HFFc6 (cell line): Measurements from ENCODE around the gene WDR35. TPM values are rescaled to one million over a fixed set of nuclear protein-coding genes. Genes with fewer than 3 reads are reported as not detected.

ENCODE experiments used
- DNase-seq: peaks from one replicate; pipeline ENCODE4 v3.0.0-alpha.2; 2018
- H3K27ac Mint-ChIP-seq: 2 replicates; pipeline ENCODE4 v1.8.0; 2020; ENCODE audit warnings: mild to moderate bottlenecking, mixed read lengths
- H3K27me3 Mint-ChIP-seq: 2 replicates; pipeline ENCODE4 v1.8.0; 2021; ENCODE audit warnings: mild to moderate bottlenecking, moderate library complexity, mixed read lengths; ENCODE audit not compliant: insufficient read depth
- H3K36me3 Mint-ChIP-seq: 2 replicates; pipeline ENCODE4 v1.8.0; 2021; ENCODE audit warnings: low read depth, mixed read lengths
- H3K4me1 Mint-ChIP-seq: 2 replicates; pipeline ENCODE4 v1.8.0; 2020; ENCODE audit warnings: low read depth, mixed read lengths
- H3K4me3 Mint-ChIP-seq: 2 replicates; pipeline ENCODE4 v1.8.0; 2020; ENCODE audit warnings: mild to moderate bottlenecking, moderate library complexity, mixed read lengths
- H3K9me3 Mint-ChIP-seq: 2 replicates; pipeline ENCODE4 v1.8.0; 2020; ENCODE audit warnings: mild to moderate bottlenecking, mixed read lengths
- CTCF ChIP-seq: fragments of 200-600 bp; sonication (generic); IDR thresholded peaks from 2 replicates; pipeline ENCODE4 v1.5.0; 2021; ENCODE audit warnings: antibody characterized with exemption, mild to moderate bottlenecking
- long read RNA-seq: library from polyadenylated mRNA; unstranded; transcript quantifications from one replicate; pipeline ENCODE4 v2.0.0, GENCODE V29; 2019
- total RNA-seq, 6 experiments: library from RNA; stranded (reverse); fragmentation: NEBNext Ultra II Directional; extraction: Animal tissue kit (Norgen Biotek cat#: 25700); gene quantifications; 2 replicates in 1 of 6; 3 replicates in 5 of 6; pipeline ENCODE4 v1.2.3, GENCODE V29; 2021

WDR35 gene
- 1 to 10 TPM; 4.5 to 5.4 (median 5.2) TPM for total RNA-seq
- long read RNA-seq, partial matches to known transcripts, result 3 of 4 reads
- long read RNA-seq, other reads (novel, unspliced or antisense), result 1 of 4 reads

- peaks cover 8% of the 10 kb centered on the region; the same call in 1 of the 2 replicates for H3K27me3 Mint-ChIP-seq
- H3K9me3 Mint-ChIP-seq, result no peaks in the 10 kb centered on the region
- H3K36me3 Mint-ChIP-seq, result peaks cover 10% of the 10 kb centered on the region; the same call in 1 of the 2 replicates
- H3K27ac Mint-ChIP-seq, result peak within 1 kb of the TSS; percentile 94
- H3K4me1 Mint-ChIP-seq, result peaks cover 21% of the 10 kb centered on the region
- no peak for TF ChIP-seq CTCF
- peak within 1 kb of the TSS; percentile 91 for H3K4me3 Mint-ChIP-seq
- DNase-seq, result peak; percentile 83
Measured at GRCh38 chr2:19989667-19990415, at the start of gene WDR35. TSS of gene WDR35 (minus strand) at chr2:19990105. CDS start at chr2:19990015, 90 bp downstream.

GRCh38 chr2:20037660-20038059, 47.8 kb upstream of the WDR35 start:
- peaks cover 57% of the 10 kb centered on the region for H3K36me3 Mint-ChIP-seq
- H3K27ac Mint-ChIP-seq, result no peak overlapping the region; the same call in 1 of the 2 replicates
- H3K4me3 Mint-ChIP-seq, result no peak overlapping the region
- no peak for TF ChIP-seq CTCF
- H3K9me3 Mint-ChIP-seq, result no peaks in the 10 kb centered on the region
- no peak for DNase-seq
- H3K27me3 Mint-ChIP-seq, result peaks cover 3% of the 10 kb centered on the region
- H3K4me1 Mint-ChIP-seq, result peaks cover 43% of the 10 kb centered on the region

- H3K9me3 Mint-ChIP-seq, result no peaks in the 10 kb centered on the region
- H3K27me3 Mint-ChIP-seq, result peaks cover 3% of the 10 kb centered on the region
- H3K36me3 Mint-ChIP-seq, result peaks cover 72% of the 10 kb centered on the region
- H3K4me3 Mint-ChIP-seq, result no peak overlapping the region
- H3K4me1 Mint-ChIP-seq, result peaks cover 28% of the 10 kb centered on the region
- DNase-seq, result no peak
- H3K27ac Mint-ChIP-seq, result no peak overlapping the region; the same call in 1 of the 2 replicates
- TF ChIP-seq CTCF, result no peak
Measured at GRCh38 chr2:20035955-20036666, 46.2 kb upstream of the WDR35 start.

GRCh38 chr2:20034821-20035220, 44.9 kb upstream of the WDR35 start:
- no peak overlapping the region for H3K27ac Mint-ChIP-seq
- H3K9me3 Mint-ChIP-seq, result no peaks in the 10 kb centered on the region; the same call in 1 of the 2 replicates
- H3K4me3 Mint-ChIP-seq, result no peak overlapping the region
- TF ChIP-seq CTCF, result no peak
- peaks cover 3% of the 10 kb centered on the region for H3K27me3 Mint-ChIP-seq
- H3K36me3 Mint-ChIP-seq, result peaks cover 78% of the 10 kb centered on the region
- peaks cover 17% of the 10 kb centered on the region for H3K4me1 Mint-ChIP-seq
- DNase-seq, result no peak

GRCh38 chr2:20034218-20034617, 44.3 kb upstream of the WDR35 start:
- Mint-ChIP-seq H3K27me3 (peaks cover 3% of the 10 kb centered on the region), H3K4me1 (peaks cover 20% of the 10 kb centered on the region), H3K4me3 (no peak overlapping the region), H3K36me3 (peaks cover 84% of the 10 kb centered on the region), H3K27ac (no peak overlapping the region), H3K9me3 (no peaks in the 10 kb centered on the region; the same call in 1 of the 2 replicates)
- no peak for TF ChIP-seq CTCF
- no peak for DNase-seq
